ENCODE measurements around the gene ZFP36. TPM values are rescaled to one million over a fixed set of nuclear protein-coding genes. Genes with fewer than 3 reads are reported as not detected.

The ZFP36 gene
- polyA plus RNA-seq, 2 of the 4 experiments (the other 2 are of a cell fraction): 22.1 to 29.1 TPM

- ATAC-seq: peak; percentile 52 to 84
- H3K27ac ChIP-seq: peak overlapping the region; percentile 92 to 99
- no peaks in the 10 kb centered on the region for H3K9me3 ChIP-seq
- peak overlapping the region; percentile 85 for H3K4me2 ChIP-seq
- WGBS (ENCODE audit: missing lambda C conversion rate): 31% methylated on average over 17 of the region's 17 CpGs
- peak; percentile 98 to 99 for DNase-seq (ENCODE audit: low read depth in 1 of 2, low spot score in 1 of 2)
- ChIA-PET CTCF (interaction anchor here (0.5 to 21.4 kb wide), 75 partner anchors 7 to 995 kb away, joined by 3 to 484 read pairs (median 4); partner anchors contain the start of genes DLL3, EID2, EID2B and FAM98C), POLR2A (interaction anchor here (0.6 to 3.8 kb wide), 12 partner anchors 10 to 823 kb away, joined by 3 to 122 read pairs (median 8); partner anchors contain the start of genes FBXO17, PLEKHG2, RPS16 and SAMD4B)
- H3K4me3 ChIP-seq: peak overlapping the region; percentile 22; the same call in 2 of the 3 replicates
- FAIRE-seq: peak; percentile 96
- peaks cover 56% of the 10 kb centered on the region for H3K4me1 ChIP-seq
- TF ChIP-seq MAFK (IDR thresholded peaks at IDR 0.05; ENCODE audit: partially characterized antibody): no peak
- peak; percentile 33; the same call in 1 of the 2 replicates for TF ChIP-seq ZC3H11A (IDR thresholded peaks at IDR 0.05)
- TF ChIP-seq EHF (CRISPR knock-in tag; IDR thresholded peaks at IDR 0.05): no peak
- no peak for TF ChIP-seq NPAS2 (CRISPR knock-in tag; IDR thresholded peaks at IDR 0.05; ENCODE audit: borderline replicate concordance)
- 0 out of 2 replicates have a peak, but pooled peaks have one; percentile 13 for TF ChIP-seq BHLHE40 (IDR thresholded peaks at IDR 0.05; ENCODE audit: low read depth, low read length)
- TF ChIP-seq CBX2 (IDR thresholded peaks at IDR 0.05; ENCODE audit: borderline replicate concordance, low read depth): no peak
- TF ChIP-seq, protein P1, sequence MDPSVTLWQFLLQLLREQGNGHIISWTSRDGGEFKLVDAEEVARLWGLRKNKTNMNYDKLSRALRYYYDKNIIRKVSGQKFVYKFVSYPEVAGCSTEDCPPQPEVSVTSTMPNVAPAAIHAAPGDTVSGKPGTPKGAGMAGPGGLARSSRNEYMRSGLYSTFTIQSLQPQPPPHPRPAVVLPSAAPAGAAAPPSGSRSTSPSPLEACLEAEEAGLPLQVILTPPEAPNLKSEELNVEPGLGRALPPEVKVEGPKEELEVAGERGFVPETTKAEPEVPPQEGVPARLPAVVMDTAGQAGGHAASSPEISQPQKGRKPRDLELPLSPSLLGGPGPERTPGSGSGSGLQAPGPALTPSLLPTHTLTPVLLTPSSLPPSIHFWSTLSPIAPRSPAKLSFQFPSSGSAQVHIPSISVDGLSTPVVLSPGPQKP (IDR thresholded peaks at IDR 0.05; ENCODE audit: low read depth, low read length): no peak
- no peak for TF ChIP-seq NR3C1 (IDR thresholded peaks at IDR 0.05)
- no peak for TF ChIP-seq ZNF302 (CRISPR knock-in tag; IDR thresholded peaks at IDR 0.05)
- TF ChIP-seq, protein P2, sequence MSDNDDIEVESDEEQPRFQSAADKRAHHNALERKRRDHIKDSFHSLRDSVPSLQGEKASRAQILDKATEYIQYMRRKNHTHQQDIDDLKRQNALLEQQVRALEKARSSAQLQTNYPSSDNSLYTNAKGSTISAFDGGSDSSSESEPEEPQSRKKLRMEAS (IDR thresholded peaks at IDR 0.05): peak; percentile 60
- no peak; the same call in 1 of the 2 replicates for TF ChIP-seq MYC (IDR thresholded peaks at IDR 0.05; ENCODE audit: borderline replicate concordance, low read length)
- TF ChIP-seq CHD4 (IDR thresholded peaks at IDR 0.05; ENCODE audit: borderline replicate concordance): no peak
- no peak for TF ChIP-seq TP53 (CRISPR knock-in tag; IDR thresholded peaks at IDR 0.05)
- peak; percentile 94 for TF ChIP-seq ZFP36 (IDR thresholded peaks at IDR 0.05; ENCODE audit: borderline replicate concordance, partially characterized antibody)
- TF ChIP-seq, protein P3, sequence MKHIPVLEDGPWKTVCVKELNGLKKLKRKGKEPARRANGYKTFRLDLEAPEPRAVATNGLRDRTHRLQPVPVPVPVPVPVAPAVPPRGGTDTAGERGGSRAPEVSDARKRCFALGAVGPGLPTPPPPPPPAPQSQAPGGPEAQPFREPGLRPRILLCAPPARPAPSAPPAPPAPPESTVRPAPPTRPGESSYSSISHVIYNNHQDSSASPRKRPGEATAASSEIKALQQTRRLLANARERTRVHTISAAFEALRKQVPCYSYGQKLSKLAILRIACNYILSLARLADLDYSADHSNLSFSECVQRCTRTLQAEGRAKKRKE (CRISPR knock-in tag; IDR thresholded peaks at IDR 0.05; ENCODE audit: low read depth): no peak
- TF ChIP-seq, protein P4, sequence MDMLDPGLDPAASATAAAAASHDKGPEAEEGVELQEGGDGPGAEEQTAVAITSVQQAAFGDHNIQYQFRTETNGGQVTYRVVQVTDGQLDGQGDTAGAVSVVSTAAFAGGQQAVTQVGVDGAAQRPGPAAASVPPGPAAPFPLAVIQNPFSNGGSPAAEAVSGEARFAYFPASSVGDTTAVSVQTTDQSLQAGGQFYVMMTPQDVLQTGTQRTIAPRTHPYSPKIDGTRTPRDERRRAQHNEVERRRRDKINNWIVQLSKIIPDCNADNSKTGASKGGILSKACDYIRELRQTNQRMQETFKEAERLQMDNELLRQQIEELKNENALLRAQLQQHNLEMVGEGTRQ (IDR thresholded peaks at IDR 0.05): peak; percentile 3; the same call in 1 of the 2 replicates
- 0 out of 2 replicates have a peak, but pooled peaks have one; percentile 46 for TF ChIP-seq RFX5 (IDR thresholded peaks at IDR 0.05)
- TF ChIP-seq PBX3 (IDR thresholded peaks at IDR 0.05): no peak; the same call in 1 of the 2 replicates
- TF ChIP-seq KDM1A (IDR thresholded peaks at IDR 0.05; ENCODE audit: low read depth): no peak
- no peak for TF ChIP-seq FOXS1 (CRISPR knock-in tag; IDR thresholded peaks at IDR 0.05)
- peak; percentile 92; the same call in 1 of the 2 replicates for TF ChIP-seq RCOR1 (IDR thresholded peaks at IDR 0.05; ENCODE audit: low read depth, low read length)
- no peak; a peak in 1 of 5 replicates for TF ChIP-seq EP300 (IDR thresholded peaks at IDR 0.05)
- TF ChIP-seq HOXB13 (CRISPR knock-in tag; IDR thresholded peaks at IDR 0.05; ENCODE audit: low read depth): no peak
- peak; percentile 75; the same call in 1 of the 2 replicates for TF ChIP-seq ESRRA (IDR thresholded peaks at IDR 0.05; ENCODE audit: borderline replicate concordance, low read length)
- TF ChIP-seq RAD21 (conservative IDR thresholded peaks at IDR 0.05 in 1 of 2, IDR thresholded peaks at IDR 0.05 in 1 of 2): peak; percentile 100
- TF ChIP-seq HEYL (CRISPR knock-in tag; IDR thresholded peaks at IDR 0.05): no peak
- no peak; the same call in 1 of the 2 replicates for TF ChIP-seq GATA3 (IDR thresholded peaks at IDR 0.05; ENCODE audit: borderline replicate concordance)
- TF ChIP-seq PHF8 (IDR thresholded peaks at IDR 0.05; ENCODE audit: borderline replicate concordance, low read depth): no peak
- TF ChIP-seq MAZ (IDR thresholded peaks at IDR 0.05; ENCODE audit: borderline replicate concordance, low read depth, low read length): peak; percentile 93; the same call in 1 of the 2 replicates
- TF ChIP-seq JUN (IDR thresholded peaks at IDR 0.05): peak; percentile 87 to 93
- TF ChIP-seq, protein P5, sequence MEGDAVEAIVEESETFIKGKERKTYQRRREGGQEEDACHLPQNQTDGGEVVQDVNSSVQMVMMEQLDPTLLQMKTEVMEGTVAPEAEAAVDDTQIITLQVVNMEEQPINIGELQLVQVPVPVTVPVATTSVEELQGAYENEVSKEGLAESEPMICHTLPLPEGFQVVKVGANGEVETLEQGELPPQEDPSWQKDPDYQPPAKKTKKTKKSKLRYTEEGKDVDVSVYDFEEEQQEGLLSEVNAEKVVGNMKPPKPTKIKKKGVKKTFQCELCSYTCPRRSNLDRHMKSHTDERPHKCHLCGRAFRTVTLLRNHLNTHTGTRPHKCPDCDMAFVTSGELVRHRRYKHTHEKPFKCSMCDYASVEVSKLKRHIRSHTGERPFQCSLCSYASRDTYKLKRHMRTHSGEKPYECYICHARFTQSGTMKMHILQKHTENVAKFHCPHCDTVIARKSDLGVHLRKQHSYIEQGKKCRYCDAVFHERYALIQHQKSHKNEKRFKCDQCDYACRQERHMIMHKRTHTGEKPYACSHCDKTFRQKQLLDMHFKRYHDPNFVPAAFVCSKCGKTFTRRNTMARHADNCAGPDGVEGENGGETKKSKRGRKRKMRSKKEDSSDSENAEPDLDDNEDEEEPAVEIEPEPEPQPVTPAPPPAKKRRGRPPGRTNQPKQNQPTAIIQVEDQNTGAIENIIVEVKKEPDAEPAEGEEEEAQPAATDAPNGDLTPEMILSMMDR (IDR thresholded peaks at IDR 0.05): peak; percentile 100
- TF ChIP-seq KDM5A (IDR thresholded peaks at IDR 0.05): no peak
- TF ChIP-seq FOSL2 (IDR thresholded peaks at IDR 0.05): no peak
- TF ChIP-seq FOSL2 (CRISPR knock-in tag; IDR thresholded peaks at IDR 0.05): peak; percentile 72
Observed at GRCh38 chr19:39397360-39398296, 9.0 kb upstream of the ZFP36 start.
